ENCODE measurements around the gene CLMN. TPM values are rescaled to one million over a fixed set of nuclear protein-coding genes. Genes with fewer than 3 reads are reported as not detected.

The CLMN gene
- total RNA-seq, 4 donors from 2014 or later: 6.5 to 10.0 (median 7.9) TPM

DNA sequence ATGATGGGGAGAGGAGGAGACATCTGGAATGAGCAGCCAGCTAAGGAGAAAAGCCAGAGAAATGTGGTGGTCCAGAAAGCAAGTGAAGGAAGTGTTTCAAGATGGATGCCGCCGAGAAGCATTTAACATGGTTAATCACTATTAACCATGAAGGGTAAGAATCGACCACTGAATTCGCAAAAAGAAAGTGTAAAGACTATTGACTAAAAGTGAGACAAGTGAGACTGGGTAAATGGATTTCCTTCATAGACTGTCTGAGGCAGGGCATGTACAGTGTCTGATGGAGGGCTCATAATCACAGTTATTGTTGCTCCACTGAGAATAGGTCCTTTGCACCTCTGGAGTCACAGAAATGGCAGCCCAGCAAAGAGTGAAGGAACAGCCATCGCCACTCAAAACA, 25.3 kb upstream of the CLMN start:
- H3K27me3 ChIP-seq: peaks cover 0 to 6% (median 0%) of the 10 kb centered on the region in 4 donors
- 78% methylated on average over 5 of the region's 5 CpGs for WGBS
- intact Hi-C loops (cut with DNase I): no loop called here
- peaks cover 0 to 6% (median 5%) of the 10 kb centered on the region in 4 donors for H3K4me1 ChIP-seq
- no peak for TF ChIP-seq POLR2AphosphoS5 (IDR thresholded peaks at IDR 0.05)
- TF ChIP-seq EP300 (IDR thresholded peaks at IDR 0.05): no peak
- no peak for TF ChIP-seq CTCF (IDR thresholded peaks at IDR 0.05)
- TF ChIP-seq POLR2A (IDR thresholded peaks at IDR 0.05; ENCODE audit: low read depth): no peak
- no peak overlapping the region for H3K4me3 ChIP-seq
- H3K36me3 ChIP-seq: no peaks in the 10 kb centered on the region
- no peaks in the 10 kb centered on the region for H3K9me3 ChIP-seq
- DNase-seq (ENCODE audit: extremely low spot score): no peak
- no peak overlapping the region for H3K27ac ChIP-seq (replicated peaks in 1 of 4)

DNA sequence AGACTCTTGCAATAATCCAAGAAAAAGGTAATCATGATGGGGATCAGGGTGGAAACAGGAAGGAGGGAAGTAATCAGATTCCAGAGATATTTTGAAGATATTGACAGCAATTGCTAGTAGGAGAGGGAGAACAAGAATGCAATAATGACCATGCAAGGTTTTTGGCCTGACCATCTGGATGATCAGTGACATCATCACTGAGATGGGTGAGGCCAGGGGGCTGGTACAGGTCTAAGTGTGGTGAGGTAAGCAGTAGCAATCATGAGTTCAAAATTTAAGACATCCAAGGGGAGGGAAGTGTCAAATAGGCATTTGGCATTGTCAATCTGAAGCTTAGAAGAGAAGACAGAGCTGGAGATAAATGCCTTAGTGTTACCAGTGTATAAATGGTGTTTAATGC, 24.8 kb upstream of the CLMN start:
- Histone ChIP-seq H3K27ac (replicated peaks in 1 of 4) (no peak overlapping the region), H3K9me3 (no peaks in the 10 kb centered on the region), H3K36me3 (no peaks in the 10 kb centered on the region), H3K27me3 (peaks cover 0 to 5% (median 0%) of the 10 kb centered on the region in 4 donors), H3K4me3 (no peak overlapping the region), H3K4me1 (peaks cover 0 to 11% (median 10%) of the 10 kb centered on the region in 4 donors)
- no peak for TF ChIP-seq POLR2A (IDR thresholded peaks at IDR 0.05; ENCODE audit: low read depth)
- no peak for TF ChIP-seq EP300 (IDR thresholded peaks at IDR 0.05)
- TF ChIP-seq POLR2AphosphoS5 (IDR thresholded peaks at IDR 0.05): no peak
- TF ChIP-seq CTCF (IDR thresholded peaks at IDR 0.05): no peak
- intact Hi-C loops (cut with DNase I): no loop called here
- DNase-seq (ENCODE audit: extremely low spot score): no peak

DNA sequence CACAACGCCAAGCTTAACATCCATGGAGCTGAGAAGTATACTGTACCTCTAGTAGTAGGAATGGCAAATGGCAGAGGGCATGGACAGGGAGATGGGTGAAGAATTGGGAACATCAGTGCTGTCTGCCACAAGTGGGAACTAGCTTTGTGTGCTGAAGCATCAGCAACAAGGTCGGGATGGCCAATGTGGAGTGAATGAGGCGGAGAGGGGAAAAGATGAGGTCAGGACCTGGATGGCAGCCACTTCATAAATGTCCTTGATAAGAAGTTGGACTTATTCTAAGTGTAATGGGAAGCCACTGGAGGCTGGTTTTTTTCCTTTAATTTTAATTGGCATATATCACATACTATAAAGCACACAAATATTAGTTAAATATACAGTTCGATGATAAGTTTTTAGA, 21.9 kb upstream of the CLMN start:
- no peaks in the 10 kb centered on the region for H3K9me3 ChIP-seq
- H3K4me1 ChIP-seq: peaks cover 0 to 14% (median 13%) of the 10 kb centered on the region in 4 donors
- intact Hi-C loops (cut with DNase I): no loop called here
- 76% methylated on average over 4 of the region's 4 CpGs for WGBS
- H3K36me3 ChIP-seq: no peaks in the 10 kb centered on the region
- DNase-seq (ENCODE audit: extremely low spot score): no peak
- TF ChIP-seq POLR2AphosphoS5 (IDR thresholded peaks at IDR 0.05) (no peak), POLR2A (IDR thresholded peaks at IDR 0.05; ENCODE audit: low read depth) (no peak), EP300 (IDR thresholded peaks at IDR 0.05) (no peak), CTCF (IDR thresholded peaks at IDR 0.05) (no peak)
- no peak overlapping the region for H3K27ac ChIP-seq (replicated peaks in 1 of 4)
- H3K27me3 ChIP-seq: peaks cover 0 to 12% (median 0%) of the 10 kb centered on the region in 4 donors
- H3K4me3 ChIP-seq: no peak overlapping the region

DNA sequence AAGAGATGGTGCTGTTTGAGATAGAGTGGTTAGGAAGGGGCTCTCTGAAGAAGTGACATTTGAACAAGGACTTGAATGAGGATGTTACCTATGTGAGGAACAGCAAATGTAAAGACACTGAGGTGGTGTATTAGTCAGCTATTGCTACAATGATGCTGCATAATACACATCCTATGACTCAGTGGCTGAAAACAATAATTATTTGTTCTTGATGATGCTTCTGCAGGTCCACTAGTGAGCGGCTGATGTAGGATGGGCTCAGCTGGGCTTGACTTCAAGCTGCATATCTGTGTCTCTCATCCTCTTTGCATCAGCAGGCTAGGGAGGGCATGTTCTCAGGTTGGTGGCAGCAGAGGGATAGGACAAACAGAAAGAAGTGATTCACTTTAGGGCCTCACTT, 21.4 kb upstream of the CLMN start:
- intact Hi-C loops (cut with DNase I): no loop called here
- H3K27ac ChIP-seq (replicated peaks in 1 of 4): no peak overlapping the region
- H3K4me1 ChIP-seq: peaks cover 0 to 14% (median 13%) of the 10 kb centered on the region in 4 donors
- H3K27me3 ChIP-seq: peaks cover 0 to 17% (median 0%) of the 10 kb centered on the region in 4 donors
- no peaks in the 10 kb centered on the region for H3K9me3 ChIP-seq
- H3K36me3 ChIP-seq: no peaks in the 10 kb centered on the region
- no peak for DNase-seq (ENCODE audit: extremely low spot score)
- 100% methylated on average over 1 of the region's 1 CpG for WGBS
- TF ChIP-seq CTCF (IDR thresholded peaks at IDR 0.05): no peak
- no peak for TF ChIP-seq POLR2AphosphoS5 (IDR thresholded peaks at IDR 0.05)
- no peak for TF ChIP-seq POLR2A (IDR thresholded peaks at IDR 0.05; ENCODE audit: low read depth)
- no peak for TF ChIP-seq EP300 (IDR thresholded peaks at IDR 0.05)
- no peak overlapping the region for H3K4me3 ChIP-seq

- Histone ChIP-seq H3K4me1 (peaks cover 0 to 14% (median 13%) of the 10 kb centered on the region in 4 donors), H3K27me3 (peaks cover 0 to 19% (median 0%) of the 10 kb centered on the region in 4 donors), H3K36me3 (no peaks in the 10 kb centered on the region), H3K4me3 (no peak overlapping the region), H3K9me3 (peaks cover 0 to under 1% (median 0%) of the 10 kb centered on the region in 4 donors), H3K27ac (replicated peaks in 1 of 4) (no peak overlapping the region)
- TF ChIP-seq CTCF (IDR thresholded peaks at IDR 0.05): no peak
- TF ChIP-seq POLR2A (IDR thresholded peaks at IDR 0.05; ENCODE audit: low read depth): no peak
- TF ChIP-seq EP300 (IDR thresholded peaks at IDR 0.05): no peak
- no peak for TF ChIP-seq POLR2AphosphoS5 (IDR thresholded peaks at IDR 0.05)
- 76% methylated on average over 8 of the region's 8 CpGs for WGBS
- intact Hi-C loops (cut with DNase I): no loop called here
- DNase-seq (ENCODE audit: extremely low spot score): no peak
These were observed 20.5 kb upstream of the CLMN start for GRCh38 chr14:95340201-95340697.

All from esophagus muscularis mucosa (tissue), 4 donors.